GM18867 (cell line): ENCODE results near the gene DCLK2.
"Not testable (repeated sequence)": the region's sequence is repeated elsewhere in the genome, so short reads cannot be mapped to it uniquely, and the experiment has no call there.

Experiments used
- ATAC-seq: cut with Tn5 transposase; IDR thresholded peaks from one replicate; pipeline ENCODE4 v1.9.1; 2021; ENCODE audit warnings: mild to moderate bottlenecking, moderate library complexity; ENCODE audit not compliant: unreplicated experiment

Gene DCLK2

DNA sequence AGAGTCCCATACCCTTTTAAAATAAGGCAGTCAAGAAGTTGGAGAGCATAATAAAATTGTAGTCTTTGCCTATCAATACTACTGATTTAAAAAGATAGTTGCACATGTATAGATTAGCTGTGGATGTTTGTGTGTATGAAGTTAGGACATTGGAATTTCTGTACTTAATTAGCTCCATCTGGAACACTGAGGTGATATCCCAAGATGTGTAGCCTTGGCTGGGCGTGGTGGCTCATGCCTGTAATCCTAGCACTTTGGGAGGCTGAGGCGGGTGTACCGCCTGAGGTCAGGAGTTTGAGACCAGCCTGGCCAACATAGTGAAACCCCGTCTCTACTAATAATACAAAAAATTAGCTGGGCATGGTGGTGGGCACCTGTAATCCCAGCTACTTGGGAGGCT lies 119.0 kb downstream of the DCLK2 start:
- ATAC-seq: not testable (repeated sequence)

GRCh38 chr4:150199056-150199455 lies 120.8 kb downstream of the DCLK2 start:
- ATAC-seq: no peak

DNA sequence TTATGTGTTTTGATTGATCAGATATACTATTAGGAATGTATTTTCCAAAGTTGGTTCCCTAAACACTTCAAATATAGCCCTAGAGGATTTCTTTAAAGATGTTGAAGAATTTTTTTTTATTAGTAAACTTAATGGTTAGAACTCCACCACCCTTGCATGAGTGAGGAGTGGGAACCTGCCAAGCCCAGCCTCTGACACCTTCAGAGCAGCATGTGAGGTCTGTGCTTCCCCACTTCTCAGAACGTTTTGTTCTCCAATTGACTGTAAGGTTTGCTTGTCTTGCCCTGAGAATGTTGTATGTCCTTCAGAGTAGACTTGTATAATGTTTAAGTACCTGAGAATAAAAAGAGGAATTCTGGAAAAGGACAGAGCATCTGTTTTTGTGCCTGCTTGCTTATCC lies 126.8 kb downstream of the DCLK2 start:
- no peak for ATAC-seq

GRCh38 chr4:150206265-150206664 lies 128.0 kb downstream of the DCLK2 start:
- no peak for ATAC-seq

- no peak for ATAC-seq
These were observed 128.7 kb downstream of the DCLK2 start for GRCh38 chr4:150206954-150207353.

GRCh38 chr4:150207871-150208270 lies 129.6 kb downstream of the DCLK2 start:
- ATAC-seq: no peak

DNA sequence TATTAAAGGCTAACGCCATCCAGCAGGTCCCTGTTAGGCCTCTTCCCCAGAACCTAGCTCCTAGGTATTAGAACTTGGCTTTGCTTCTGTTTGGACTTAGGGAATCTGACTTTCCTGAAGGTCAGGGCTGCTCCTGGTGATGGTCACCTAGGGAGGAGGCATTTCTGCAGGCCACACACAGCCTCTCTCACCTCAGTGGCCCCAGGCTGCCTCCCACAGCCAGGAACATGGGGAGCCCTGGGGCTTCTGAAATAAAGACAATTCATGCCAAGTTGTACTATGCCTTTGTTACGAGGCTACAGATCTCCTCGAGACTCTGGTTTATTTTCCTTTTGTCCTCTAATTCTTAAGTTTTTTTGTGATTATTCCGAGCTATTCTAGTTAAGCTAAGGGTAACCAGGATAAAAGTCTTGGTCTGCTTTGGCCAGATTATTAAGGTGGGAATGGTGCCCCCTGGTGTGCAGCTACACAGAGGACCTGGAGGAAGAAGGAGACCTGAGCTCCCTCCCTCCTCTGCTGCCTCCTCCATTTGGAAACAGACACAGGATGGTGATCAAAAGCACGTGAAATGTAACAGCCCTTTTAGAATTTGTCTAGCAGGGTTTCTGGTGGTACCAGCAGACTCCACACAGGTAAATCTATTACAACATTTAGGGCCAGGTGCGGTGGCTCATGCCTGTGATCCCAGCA lies 131.0 kb downstream of the DCLK2 start:
- ATAC-seq: peak; percentile 45

- no peak for ATAC-seq
These were observed 132.8 kb downstream of the DCLK2 start for GRCh38 chr4:150211016-150211415.

GRCh38 chr4:150211799-150212445 lies 133.7 kb downstream of the DCLK2 start:
- ATAC-seq: no peak

DNA sequence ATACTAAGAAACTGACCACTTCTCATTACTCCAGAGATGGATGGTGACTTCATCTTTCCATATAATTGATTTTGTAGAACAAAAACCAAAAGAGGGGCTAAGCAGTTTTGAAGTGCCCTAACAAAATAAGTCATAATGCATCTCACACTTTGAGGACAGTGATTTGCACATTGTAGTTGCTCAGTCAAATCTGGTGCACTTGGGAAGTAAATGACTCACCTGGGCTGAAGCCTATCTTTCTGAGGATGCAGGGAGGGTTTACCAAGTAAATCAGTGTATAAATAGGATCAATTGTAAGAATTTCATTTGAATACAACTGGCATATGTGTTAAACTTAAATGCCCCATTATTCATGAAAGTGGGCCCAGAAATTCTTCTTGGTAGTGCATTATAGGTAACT lies 134.2 kb downstream of the DCLK2 start:
- ATAC-seq: no peak

GRCh38 chr4:150212927-150213326 lies 134.7 kb downstream of the DCLK2 start:
- peak; percentile 65 for ATAC-seq

DNA sequence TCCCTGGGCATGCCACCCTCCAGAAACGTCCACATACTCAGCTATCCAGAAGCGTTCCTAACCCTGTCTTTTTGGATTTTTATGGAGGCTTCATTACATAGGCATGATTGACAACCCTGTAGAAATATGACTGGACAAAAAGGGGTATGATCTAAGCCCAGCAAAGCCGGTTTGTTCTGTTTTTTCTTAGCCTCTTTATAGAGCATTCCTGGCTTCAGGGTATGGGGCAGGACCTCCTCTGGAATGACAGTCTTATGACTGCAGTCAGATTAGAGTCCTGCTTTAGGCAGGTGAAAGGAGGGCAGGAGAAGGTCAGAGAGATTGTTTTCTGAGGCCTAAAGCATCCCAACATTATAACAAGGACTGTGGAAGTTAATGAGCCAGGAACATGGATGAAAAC lies 137.4 kb downstream of the DCLK2 start:
- no peak for ATAC-seq

- no peak for ATAC-seq
These were observed 138.5 kb downstream of the DCLK2 start for GRCh38 chr4:150216726-150217125.

GRCh38 chr4:150217192-150217591 lies 138.9 kb downstream of the DCLK2 start:
- no peak for ATAC-seq

- no peak for ATAC-seq
These were observed 139.6 kb downstream of the DCLK2 start for GRCh38 chr4:150217808-150218207.

DNA sequence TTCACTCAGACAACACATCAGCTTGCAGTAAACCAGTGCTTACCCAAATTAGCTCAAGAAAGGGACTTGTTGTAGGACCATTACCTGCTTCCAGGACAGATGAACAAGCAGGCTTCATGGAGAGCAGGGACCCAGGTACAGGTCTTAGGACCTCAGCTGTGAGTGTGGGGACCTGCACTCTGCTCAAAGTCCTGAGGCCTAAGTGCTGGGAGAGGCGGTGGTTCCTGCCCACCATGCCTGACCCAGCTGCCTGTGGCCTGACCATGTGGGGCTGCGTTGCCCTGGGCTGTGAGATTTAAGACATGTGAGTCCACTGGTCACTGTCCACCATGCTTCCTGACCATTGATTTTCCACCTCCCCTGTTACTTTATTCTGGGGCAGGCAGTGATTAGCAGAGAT lies 140.2 kb downstream of the DCLK2 start:
- no peak for ATAC-seq

DNA sequence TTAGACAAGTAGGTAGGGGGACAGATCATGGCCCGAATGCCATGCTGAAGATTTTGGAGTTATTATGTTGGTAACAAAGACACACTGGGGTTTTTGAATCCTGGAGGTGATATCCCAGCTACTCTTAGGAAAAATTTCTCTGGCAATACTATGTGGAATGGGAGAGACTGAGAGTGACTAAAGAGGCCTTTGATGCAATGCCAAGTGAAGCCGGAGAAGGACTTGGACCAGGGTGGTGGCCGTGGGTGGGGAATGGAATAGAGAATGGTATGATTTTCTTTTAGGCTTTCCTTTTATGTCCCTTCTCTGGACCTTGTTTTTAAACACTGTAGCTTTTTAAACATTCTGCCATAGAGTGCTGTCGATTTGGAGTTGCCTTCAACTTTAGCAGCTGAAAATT lies 141.6 kb downstream of the DCLK2 start:
- ATAC-seq: no peak

GRCh38 chr4:150224896-150225591 lies 146.8 kb downstream of the DCLK2 start:
- ATAC-seq: no peak

DNA sequence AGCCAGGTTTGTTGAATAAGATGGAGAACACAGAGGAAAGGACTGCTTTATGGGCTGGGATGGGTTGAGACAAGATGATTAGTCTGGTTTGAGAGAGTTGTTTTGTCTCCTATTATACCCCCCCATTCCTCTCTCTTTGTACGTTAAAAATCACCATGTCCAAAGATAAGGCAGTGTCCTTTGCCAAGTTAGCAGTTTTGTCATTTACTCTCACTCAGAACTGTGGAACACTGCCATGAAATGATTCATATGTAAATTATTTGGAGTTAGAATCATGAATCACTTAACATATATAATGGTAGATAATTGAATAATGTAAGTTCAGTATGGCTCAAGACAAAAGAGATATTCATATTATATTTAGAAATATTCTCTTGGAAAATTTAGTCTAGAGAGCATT lies 151.3 kb downstream of the DCLK2 start:
- no peak for ATAC-seq

GRCh38 chr4:150230561-150230960 lies 152.3 kb downstream of the DCLK2 start:
- no peak for ATAC-seq

DNA sequence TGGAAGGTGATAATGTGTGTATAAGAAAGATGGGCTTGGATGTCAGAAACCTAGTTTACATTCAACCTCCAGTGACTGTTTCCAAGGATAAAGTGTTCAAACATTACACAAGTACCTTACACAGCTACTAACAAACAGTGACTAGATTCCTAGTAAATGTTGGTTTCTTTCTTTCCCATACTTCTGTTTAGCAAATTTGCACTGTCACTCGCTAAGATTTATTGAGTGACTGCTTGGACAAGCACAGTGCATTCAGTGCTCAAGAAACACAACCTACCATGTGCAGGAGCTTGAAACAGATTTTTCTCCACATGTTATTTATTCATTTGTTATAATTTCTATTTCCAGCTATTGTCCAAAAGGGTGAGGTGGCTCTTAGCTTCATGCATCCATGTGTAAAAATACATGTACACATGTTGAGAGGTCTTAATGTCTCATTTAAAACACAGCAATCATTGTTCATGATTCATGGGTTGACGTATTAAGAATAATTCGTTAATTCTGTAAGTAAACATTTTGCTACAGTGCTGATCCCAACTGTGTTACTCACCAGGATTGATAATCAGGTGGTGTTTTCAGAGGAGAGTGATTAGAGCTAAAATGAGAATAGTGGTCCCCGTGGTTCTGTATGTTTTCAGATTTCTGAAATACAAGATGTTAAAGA lies 153.0 kb downstream of the DCLK2 start:
- no peak for ATAC-seq

GRCh38 chr4:150232029-150232428 lies 153.8 kb downstream of the DCLK2 start:
- no peak for ATAC-seq
